ENCODE measurements around the gene POLA2. TPM values are rescaled to one million over a fixed set of nuclear protein-coding genes. Genes with fewer than 3 reads are reported as not detected.

The POLA2 gene
- total and polyA plus RNA-seq, 11 donors = 3.2 to 9.0 (median 4.3) TPM

- no peaks in the 10 kb centered on the region for H3K27me3 ChIP-seq
- TF ChIP-seq CTCF (IDR thresholded peaks at IDR 0.05) (no peak), POLR2A (IDR thresholded peaks at IDR 0.05) (no peak)
- intact Hi-C loops (cut with DNase I) = no loop called here
- peak overlapping the region in 9 of 12 donors; percentile 51 to 92 (median 77) for H3K27ac ChIP-seq
- H3K4me1 ChIP-seq = peaks cover 6 to 90% (median 74%) of the 10 kb centered on the region in 12 donors
- peaks cover 0 to 30% (median 12%) of the 10 kb centered on the region in 9 donors for H3K36me3 ChIP-seq
- ATAC-seq (no peak), DNase-seq (peak in 1 of 5 donors; percentile 60)
- H3K9me3 ChIP-seq = no peaks in the 10 kb centered on the region
- peak overlapping the region in 1 of 12 donors; percentile 24 for H3K4me3 ChIP-seq
- WGBS, 4 donors = 88 to 92% (median 90%) methylated on average over 11 of the region's 11 CpGs
Observed at GRCh38 chr11:65295001-65295400, 33.2 kb downstream of the POLA2 start.

- intact Hi-C loops (cut with DNase I) = no loop called here
- no peak for TF ChIP-seq CTCF (IDR thresholded peaks at IDR 0.05)
- no peak for TF ChIP-seq POLR2A (IDR thresholded peaks at IDR 0.05)
- peak overlapping the region in 8 of 12 donors; percentile 41 to 92 (median 78) for H3K27ac ChIP-seq
- no peak for DNase-seq
- no peak overlapping the region for H3K4me3 ChIP-seq
- peaks cover 0 to 30% (median 12%) of the 10 kb centered on the region in 9 donors for H3K36me3 ChIP-seq
- H3K27me3 ChIP-seq = no peaks in the 10 kb centered on the region
- no peak for ATAC-seq
- no peaks in the 10 kb centered on the region for H3K9me3 ChIP-seq
- 95 to 100% (median 96%) methylated on average over 11 of the region's 11 CpGs for WGBS, 4 donors
- peaks cover 6 to 82% (median 66%) of the 10 kb centered on the region in 12 donors for H3K4me1 ChIP-seq
Observed at GRCh38 chr11:65295571-65296341, 34.0 kb downstream of the POLA2 start.

GRCh38 chr11:65297026-65297672 is 35.4 kb downstream of the POLA2 start:
- Histone ChIP-seq H3K27ac (peak overlapping the region; percentile 56 to 92 (median 81)), H3K36me3 (peaks cover 0 to 30% (median 12%) of the 10 kb centered on the region in 9 donors), H3K27me3 (no peaks in the 10 kb centered on the region), H3K4me1 (peaks cover 0 to 78% (median 61%) of the 10 kb centered on the region in 12 donors), H3K4me3 (no peak overlapping the region), H3K9me3 (no peaks in the 10 kb centered on the region)
- ATAC-seq = peak in 2 of 4 donors; percentile 14 to 39
- intact Hi-C loops (cut with DNase I) = no loop called here
- no peak for TF ChIP-seq POLR2A (IDR thresholded peaks at IDR 0.05)
- TF ChIP-seq CTCF (IDR thresholded peaks at IDR 0.05) = no peak
- 82 to 87% (median 86%) methylated on average over 12 of the region's 12 CpGs for WGBS, 4 donors
- peak in 2 of 5 donors; percentile 62 to 69 for DNase-seq

GRCh38 chr11:65298131-65298535 is 36.4 kb downstream of the POLA2 start:
- Histone ChIP-seq H3K27me3 (no peaks in the 10 kb centered on the region), H3K27ac (peak overlapping the region; percentile 56 to 92 (median 81)), H3K4me3 (peak overlapping the region in 4 of 12 donors; percentile 10 to 25 (median 14)), H3K9me3 (no peaks in the 10 kb centered on the region), H3K4me1 (peaks cover 0 to 72% (median 55%) of the 10 kb centered on the region in 12 donors), H3K36me3 (peaks cover 0 to 30% (median 12%) of the 10 kb centered on the region in 9 donors)
- DNase-seq (peak; percentile 86 to 96 (median 90)), ATAC-seq (peak; percentile 73 to 89 (median 87))
- intact Hi-C loops (cut with DNase I) = loop anchor here in 2 of 10 donors (2.0 kb wide), 1 partner anchor 17 kb away; the partner anchor contains the start of gene CDC42EP2 (in 2 of the 2)
- no peak for TF ChIP-seq POLR2A (IDR thresholded peaks at IDR 0.05)
- TF ChIP-seq CTCF (IDR thresholded peaks at IDR 0.05) = no peak
- 24 to 36% (median 28%) methylated on average over 5 to 8 of the region's 8 CpGs for WGBS, 4 donors

All from heart left ventricle (tissue), 16 donors.